Measurements from ENCODE around the gene ABAT.
"Not testable (repeated sequence)": the region's sequence is repeated elsewhere in the genome, so short reads cannot be mapped to it uniquely, and the experiment has no call there.

ABAT gene

GRCh38 chr16:8682551-8683259 lies 8.3 kb downstream of the ABAT start:
- no peak for DNase-seq

- no peak for DNase-seq
These were observed 9.2 kb downstream of the ABAT start for GRCh38 chr16:8683640-8684039.

- DNase-seq, result no peak
These were observed 11.2 kb downstream of the ABAT start for GRCh38 chr16:8685617-8686016.

- DNase-seq, result peak; percentile 71
These were observed 11.7 kb downstream of the ABAT start for GRCh38 chr16:8686031-8686621.

GRCh38 chr16:8686879-8687278 lies 12.5 kb downstream of the ABAT start:
- no peak for DNase-seq

GRCh38 chr16:8689686-8690085 lies 15.3 kb downstream of the ABAT start:
- no peak for DNase-seq

- no peak for DNase-seq
These were observed 17.3 kb downstream of the ABAT start for GRCh38 chr16:8691728-8692127.

- no peak for DNase-seq
These were observed 20.6 kb downstream of the ABAT start for GRCh38 chr16:8694795-8695728.

- no peak for DNase-seq
These were observed 22.5 kb downstream of the ABAT start for GRCh38 chr16:8696880-8697279.

- DNase-seq, result no peak
These were observed 23.5 kb downstream of the ABAT start for GRCh38 chr16:8697965-8698364.

GRCh38 chr16:8703693-8704092 lies 29.3 kb downstream of the ABAT start:
- DNase-seq, result no peak

GRCh38 chr16:8704098-8704497 lies 29.7 kb downstream of the ABAT start:
- no peak for DNase-seq

- DNase-seq, result not testable (repeated sequence)
These were observed 30.8 kb downstream of the ABAT start for GRCh38 chr16:8705100-8705822.

- no peak for DNase-seq
These were observed 34.1 kb downstream of the ABAT start for GRCh38 chr16:8708536-8708935.

- peak; percentile 88 for DNase-seq
These were observed 38.4 kb downstream of the ABAT start for GRCh38 chr16:8712589-8713361.

- peak; percentile 85 for DNase-seq
These were observed 39.3 kb downstream of the ABAT start for GRCh38 chr16:8713635-8714172.

GRCh38 chr16:8714174-8714573 lies 39.8 kb downstream of the ABAT start:
- peak; percentile 75 for DNase-seq

- no peak for DNase-seq
These were observed 40.4 kb downstream of the ABAT start for GRCh38 chr16:8714807-8715206.

- no peak for DNase-seq
These were observed 41.6 kb downstream of the ABAT start for GRCh38 chr16:8716052-8716451.

GRCh38 chr16:8716592-8716991 lies 42.2 kb downstream of the ABAT start:
- no peak for DNase-seq

GRCh38 chr16:8717469-8717868 lies 43.1 kb downstream of the ABAT start:
- no peak for DNase-seq

GRCh38 chr16:8717892-8718415 lies 43.5 kb downstream of the ABAT start:
- DNase-seq, result no peak
